Fibroblast of mammary gland (primary cell): Measurements from ENCODE around the gene PHACTR2.

ENCODE experiments used
- DNase-seq: peaks from one replicate; pipeline ENCODE4 v3.0.0-alpha.2; 2010; ENCODE audit warnings: low read depth
- H3K4me3 ChIP-seq: 2 replicates; pipeline ENCODE4 v1.5.1; 2011; ENCODE audit warnings: low read depth, mild to moderate bottlenecking, low read length, moderate library complexity; ENCODE audit not compliant: control insufficient read depth
- TF ChIP-seq, protein P1 (sequence below): conservative IDR thresholded peaks from 2 replicates; pipeline ENCODE4 v1.5.1; 2011; ENCODE audit warnings: low read depth, low read length, inconsistent platforms; ENCODE audit not compliant: control insufficient read depth, insufficient read depth

PHACTR2 gene

DNA sequence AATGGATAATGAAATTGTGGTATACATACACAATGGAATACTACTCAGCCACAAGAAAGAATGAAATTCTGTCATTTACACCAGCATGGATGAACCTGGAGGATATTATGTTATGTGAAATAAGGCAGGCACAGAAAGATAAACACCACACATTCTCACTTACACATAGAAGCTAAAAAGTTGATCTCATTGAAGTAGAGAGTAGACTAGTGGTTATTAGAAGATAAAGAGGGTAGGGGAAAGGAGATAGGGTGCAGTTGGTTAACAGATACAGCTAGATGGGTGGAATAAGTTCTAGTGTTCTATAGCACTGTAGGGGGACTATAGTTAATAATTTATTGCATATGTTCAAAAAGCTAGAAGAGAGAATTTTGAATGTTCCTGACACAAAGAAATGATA, 139.9 kb downstream of the PHACTR2 start:
- TF ChIP-seq, protein P1, sequence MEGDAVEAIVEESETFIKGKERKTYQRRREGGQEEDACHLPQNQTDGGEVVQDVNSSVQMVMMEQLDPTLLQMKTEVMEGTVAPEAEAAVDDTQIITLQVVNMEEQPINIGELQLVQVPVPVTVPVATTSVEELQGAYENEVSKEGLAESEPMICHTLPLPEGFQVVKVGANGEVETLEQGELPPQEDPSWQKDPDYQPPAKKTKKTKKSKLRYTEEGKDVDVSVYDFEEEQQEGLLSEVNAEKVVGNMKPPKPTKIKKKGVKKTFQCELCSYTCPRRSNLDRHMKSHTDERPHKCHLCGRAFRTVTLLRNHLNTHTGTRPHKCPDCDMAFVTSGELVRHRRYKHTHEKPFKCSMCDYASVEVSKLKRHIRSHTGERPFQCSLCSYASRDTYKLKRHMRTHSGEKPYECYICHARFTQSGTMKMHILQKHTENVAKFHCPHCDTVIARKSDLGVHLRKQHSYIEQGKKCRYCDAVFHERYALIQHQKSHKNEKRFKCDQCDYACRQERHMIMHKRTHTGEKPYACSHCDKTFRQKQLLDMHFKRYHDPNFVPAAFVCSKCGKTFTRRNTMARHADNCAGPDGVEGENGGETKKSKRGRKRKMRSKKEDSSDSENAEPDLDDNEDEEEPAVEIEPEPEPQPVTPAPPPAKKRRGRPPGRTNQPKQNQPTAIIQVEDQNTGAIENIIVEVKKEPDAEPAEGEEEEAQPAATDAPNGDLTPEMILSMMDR = no peak
- no peak for DNase-seq
- H3K4me3 ChIP-seq = no peak overlapping the region

DNA sequence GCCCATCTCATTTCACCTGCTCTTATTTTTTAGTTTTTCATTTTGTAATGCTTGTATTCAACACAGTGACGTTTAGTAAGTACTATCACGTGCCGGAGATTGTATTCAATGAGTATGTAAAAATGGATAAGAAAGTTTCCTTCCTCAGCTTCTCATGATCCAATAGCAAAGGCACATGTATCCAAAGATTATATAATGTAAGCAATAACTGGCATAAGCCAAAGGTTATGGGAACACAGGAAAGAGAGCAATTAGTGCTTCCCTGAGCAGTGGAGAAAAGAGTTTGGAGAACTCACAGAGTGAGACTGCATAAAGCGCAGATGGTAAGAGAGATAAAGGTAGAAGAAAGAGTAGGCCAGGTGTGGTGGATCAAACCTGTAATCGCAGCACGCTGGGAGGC, 143.6 kb downstream of the PHACTR2 start:
- no peak for DNase-seq
- H3K4me3 ChIP-seq = no peak overlapping the region
- TF ChIP-seq, protein P1 = no peak

DNA sequence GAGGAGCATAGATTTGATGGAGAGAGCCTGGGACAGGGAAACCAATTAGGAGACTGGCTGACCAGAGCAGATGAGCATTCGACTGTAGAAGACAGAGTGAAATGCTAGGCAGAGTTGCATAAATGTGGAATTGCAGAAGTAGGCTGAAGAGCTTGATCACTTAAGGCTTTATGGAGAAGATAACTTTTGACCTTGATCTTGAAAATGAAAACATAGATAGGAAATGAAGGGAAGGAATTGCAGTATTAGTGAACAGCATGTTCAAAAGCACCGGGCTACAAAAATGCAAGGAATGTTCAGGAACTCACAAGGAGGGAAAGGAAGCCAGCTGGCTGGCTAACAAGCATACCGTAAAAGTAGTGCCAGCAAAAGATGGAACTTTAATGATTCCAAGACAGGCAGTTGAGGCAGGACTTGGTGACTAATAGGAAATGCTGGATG, 144.8 kb downstream of the PHACTR2 start:
- no peak overlapping the region for H3K4me3 ChIP-seq
- TF ChIP-seq, protein P1 = no peak
- peak; percentile 15 for DNase-seq

DNA sequence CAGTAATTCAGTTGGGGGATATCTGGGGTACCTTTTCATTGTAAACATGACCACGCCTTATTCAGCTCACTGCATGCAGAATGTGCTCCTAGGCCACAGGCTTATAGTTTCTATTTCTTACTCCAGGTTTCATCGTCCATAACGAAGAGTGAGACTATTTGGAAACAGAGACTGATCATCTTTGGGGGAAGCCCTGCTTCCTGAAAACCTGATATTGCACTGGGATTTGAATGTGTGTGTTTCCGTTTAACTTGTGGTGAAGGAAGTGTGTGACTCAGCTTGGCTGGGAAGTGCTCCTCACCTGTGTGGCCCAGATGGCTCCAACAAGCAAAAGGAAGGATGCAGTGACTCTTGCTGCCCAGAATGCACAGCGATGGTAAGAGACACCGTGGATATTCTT, 145.8 kb downstream of the PHACTR2 start:
- TF ChIP-seq, protein P1 = no peak
- H3K4me3 ChIP-seq = no peak overlapping the region
- peak; percentile 32 for DNase-seq

DNA sequence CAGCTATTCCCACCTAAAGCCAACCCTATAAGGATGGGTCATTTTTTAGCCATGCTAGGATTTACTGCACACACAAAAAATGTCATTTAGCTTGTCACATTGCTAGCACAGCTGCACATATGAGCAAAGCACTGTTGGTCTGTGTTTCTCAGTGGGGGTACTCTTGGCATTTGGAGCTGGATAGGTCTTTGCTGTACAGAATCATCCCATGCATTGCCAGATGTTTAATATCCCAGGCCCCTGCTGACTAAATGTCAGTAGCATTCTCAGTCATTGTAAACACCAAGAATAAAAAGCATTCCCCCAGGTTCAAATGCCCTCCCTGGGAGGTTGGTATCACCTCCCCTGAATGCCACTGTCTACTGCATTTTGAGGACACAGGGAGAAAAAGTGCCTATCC, 150.8 kb downstream of the PHACTR2 start:
- DNase-seq = no peak
- TF ChIP-seq, protein P1 = no peak
- H3K4me3 ChIP-seq = no peak overlapping the region

DNA sequence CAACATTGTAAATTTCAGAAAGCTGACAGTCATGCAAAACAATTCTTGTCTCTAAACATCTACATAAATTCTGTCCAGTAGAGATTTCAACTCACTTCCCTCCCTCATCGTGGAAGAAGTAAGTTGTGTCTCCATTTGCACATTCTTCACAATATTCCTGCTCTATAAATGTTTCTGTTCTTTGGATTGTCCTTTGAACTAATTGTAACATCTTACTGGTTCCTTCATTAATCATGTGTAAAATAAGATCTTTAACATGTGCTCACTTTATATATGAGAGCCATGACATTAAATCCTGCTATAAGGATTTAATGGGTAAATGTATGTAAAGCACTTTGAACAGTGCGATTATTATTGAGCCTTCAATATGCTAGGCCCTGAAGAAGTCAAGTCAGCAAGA, 158.4 kb downstream of the PHACTR2 start:
- TF ChIP-seq, protein P1 = no peak
- H3K4me3 ChIP-seq = no peak overlapping the region
- DNase-seq = no peak

DNA sequence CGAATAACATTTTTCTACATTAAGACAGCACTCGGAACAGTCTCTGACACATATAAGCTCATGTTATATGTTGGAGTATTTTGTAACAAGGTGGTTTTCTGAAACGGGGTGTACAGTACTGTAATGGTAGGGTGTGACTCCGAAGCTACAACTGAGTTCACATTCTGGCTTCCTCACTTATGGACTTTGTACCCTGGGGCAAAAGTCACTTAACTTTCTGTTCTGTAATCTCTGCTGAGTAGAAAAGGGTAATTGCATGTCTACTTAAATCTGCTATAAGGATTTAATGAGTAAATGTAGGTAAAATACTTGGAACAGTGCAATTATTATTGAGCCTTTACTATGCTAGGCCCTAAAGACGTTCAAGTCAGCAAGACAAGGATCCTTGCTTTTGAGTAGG, 160.6 kb downstream of the PHACTR2 start:
- TF ChIP-seq, protein P1 = no peak
- DNase-seq = no peak

More for the DNA sequence above, 160.6 kb downstream of the PHACTR2 start:
- no peak overlapping the region for H3K4me3 ChIP-seq
